Measurements from ENCODE around the gene HEG1. TPM values are rescaled to one million over a fixed set of nuclear protein-coding genes. Genes with fewer than 3 reads are reported as not detected.
A peak's percentile ranks its signal among the peaks of the same experiment; 100 is the strongest.

HEG1 gene
- total and polyA plus RNA-seq, 2 experiments from 2014 or later = 1.8 to 8.8 TPM

DNA sequence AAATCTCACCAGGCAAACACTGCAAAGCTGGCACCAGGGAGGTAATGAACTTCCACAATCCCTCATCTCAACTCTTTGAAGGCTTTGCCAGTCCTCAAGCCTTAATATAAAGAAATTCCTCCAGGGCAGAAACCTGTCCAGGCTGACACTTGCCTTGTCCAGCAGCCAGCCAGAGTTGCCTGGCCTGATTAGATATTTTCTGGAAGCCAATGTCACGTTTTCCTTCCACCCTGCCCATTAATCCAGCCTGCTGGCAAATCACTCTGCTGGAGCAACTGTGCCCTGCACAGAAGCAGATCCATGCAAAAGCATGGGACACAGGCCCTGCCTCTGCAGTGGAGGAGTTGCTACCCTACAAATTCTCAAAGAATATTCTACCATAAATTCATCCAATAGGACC is 56.5 kb downstream of the HEG1 start:
- Histone ChIP-seq H3K4me3 (no peak overlapping the region), H3K79me2 (replicated peaks; ENCODE audit: insufficient read depth) (no peaks in the 10 kb centered on the region), H3K4me2 (no peak overlapping the region), H3K9me2 (ENCODE audit: insufficient read depth) (no peaks in the 10 kb centered on the region), H3F3A (replicated peaks; ENCODE audit: low read depth) (no peaks in the 10 kb centered on the region), H3K27me3 (ENCODE audit: insufficient read depth) (no peaks in the 10 kb centered on the region), H3K4me1 (ENCODE audit: insufficient read depth) (peaks cover 7% of the 10 kb centered on the region), H4K20me1 (replicated peaks; ENCODE audit: insufficient read depth) (no peaks in the 10 kb centered on the region), H3K27ac (ENCODE audit: low read depth) (no peak overlapping the region), H2AFZ (no peak overlapping the region), H3K36me3 (ENCODE audit: insufficient read depth) (no peaks in the 10 kb centered on the region)
- no peak for ATAC-seq
- DNase-seq (ENCODE audit: low spot score) = no peak
- no peak overlapping the region for H3K4me3 Mint-ChIP-seq
- H3K36me3 Mint-ChIP-seq (ENCODE audit: low read depth) = peaks cover 3% of the 10 kb centered on the region; the same call in 2 of the 3 replicates
- no peak for TF ChIP-seq POLR2AphosphoS5 (IDR thresholded peaks at IDR 0.05; ENCODE audit: low read depth)
- TF ChIP-seq EZH2phosphoT487 (IDR thresholded peaks at IDR 0.05; ENCODE audit: unreplicated experiment) = no peak
- TF ChIP-seq NANOG (IDR thresholded peaks at IDR 0.05; ENCODE audit: borderline replicate concordance) = no peak
- TF ChIP-seq, protein P1, sequence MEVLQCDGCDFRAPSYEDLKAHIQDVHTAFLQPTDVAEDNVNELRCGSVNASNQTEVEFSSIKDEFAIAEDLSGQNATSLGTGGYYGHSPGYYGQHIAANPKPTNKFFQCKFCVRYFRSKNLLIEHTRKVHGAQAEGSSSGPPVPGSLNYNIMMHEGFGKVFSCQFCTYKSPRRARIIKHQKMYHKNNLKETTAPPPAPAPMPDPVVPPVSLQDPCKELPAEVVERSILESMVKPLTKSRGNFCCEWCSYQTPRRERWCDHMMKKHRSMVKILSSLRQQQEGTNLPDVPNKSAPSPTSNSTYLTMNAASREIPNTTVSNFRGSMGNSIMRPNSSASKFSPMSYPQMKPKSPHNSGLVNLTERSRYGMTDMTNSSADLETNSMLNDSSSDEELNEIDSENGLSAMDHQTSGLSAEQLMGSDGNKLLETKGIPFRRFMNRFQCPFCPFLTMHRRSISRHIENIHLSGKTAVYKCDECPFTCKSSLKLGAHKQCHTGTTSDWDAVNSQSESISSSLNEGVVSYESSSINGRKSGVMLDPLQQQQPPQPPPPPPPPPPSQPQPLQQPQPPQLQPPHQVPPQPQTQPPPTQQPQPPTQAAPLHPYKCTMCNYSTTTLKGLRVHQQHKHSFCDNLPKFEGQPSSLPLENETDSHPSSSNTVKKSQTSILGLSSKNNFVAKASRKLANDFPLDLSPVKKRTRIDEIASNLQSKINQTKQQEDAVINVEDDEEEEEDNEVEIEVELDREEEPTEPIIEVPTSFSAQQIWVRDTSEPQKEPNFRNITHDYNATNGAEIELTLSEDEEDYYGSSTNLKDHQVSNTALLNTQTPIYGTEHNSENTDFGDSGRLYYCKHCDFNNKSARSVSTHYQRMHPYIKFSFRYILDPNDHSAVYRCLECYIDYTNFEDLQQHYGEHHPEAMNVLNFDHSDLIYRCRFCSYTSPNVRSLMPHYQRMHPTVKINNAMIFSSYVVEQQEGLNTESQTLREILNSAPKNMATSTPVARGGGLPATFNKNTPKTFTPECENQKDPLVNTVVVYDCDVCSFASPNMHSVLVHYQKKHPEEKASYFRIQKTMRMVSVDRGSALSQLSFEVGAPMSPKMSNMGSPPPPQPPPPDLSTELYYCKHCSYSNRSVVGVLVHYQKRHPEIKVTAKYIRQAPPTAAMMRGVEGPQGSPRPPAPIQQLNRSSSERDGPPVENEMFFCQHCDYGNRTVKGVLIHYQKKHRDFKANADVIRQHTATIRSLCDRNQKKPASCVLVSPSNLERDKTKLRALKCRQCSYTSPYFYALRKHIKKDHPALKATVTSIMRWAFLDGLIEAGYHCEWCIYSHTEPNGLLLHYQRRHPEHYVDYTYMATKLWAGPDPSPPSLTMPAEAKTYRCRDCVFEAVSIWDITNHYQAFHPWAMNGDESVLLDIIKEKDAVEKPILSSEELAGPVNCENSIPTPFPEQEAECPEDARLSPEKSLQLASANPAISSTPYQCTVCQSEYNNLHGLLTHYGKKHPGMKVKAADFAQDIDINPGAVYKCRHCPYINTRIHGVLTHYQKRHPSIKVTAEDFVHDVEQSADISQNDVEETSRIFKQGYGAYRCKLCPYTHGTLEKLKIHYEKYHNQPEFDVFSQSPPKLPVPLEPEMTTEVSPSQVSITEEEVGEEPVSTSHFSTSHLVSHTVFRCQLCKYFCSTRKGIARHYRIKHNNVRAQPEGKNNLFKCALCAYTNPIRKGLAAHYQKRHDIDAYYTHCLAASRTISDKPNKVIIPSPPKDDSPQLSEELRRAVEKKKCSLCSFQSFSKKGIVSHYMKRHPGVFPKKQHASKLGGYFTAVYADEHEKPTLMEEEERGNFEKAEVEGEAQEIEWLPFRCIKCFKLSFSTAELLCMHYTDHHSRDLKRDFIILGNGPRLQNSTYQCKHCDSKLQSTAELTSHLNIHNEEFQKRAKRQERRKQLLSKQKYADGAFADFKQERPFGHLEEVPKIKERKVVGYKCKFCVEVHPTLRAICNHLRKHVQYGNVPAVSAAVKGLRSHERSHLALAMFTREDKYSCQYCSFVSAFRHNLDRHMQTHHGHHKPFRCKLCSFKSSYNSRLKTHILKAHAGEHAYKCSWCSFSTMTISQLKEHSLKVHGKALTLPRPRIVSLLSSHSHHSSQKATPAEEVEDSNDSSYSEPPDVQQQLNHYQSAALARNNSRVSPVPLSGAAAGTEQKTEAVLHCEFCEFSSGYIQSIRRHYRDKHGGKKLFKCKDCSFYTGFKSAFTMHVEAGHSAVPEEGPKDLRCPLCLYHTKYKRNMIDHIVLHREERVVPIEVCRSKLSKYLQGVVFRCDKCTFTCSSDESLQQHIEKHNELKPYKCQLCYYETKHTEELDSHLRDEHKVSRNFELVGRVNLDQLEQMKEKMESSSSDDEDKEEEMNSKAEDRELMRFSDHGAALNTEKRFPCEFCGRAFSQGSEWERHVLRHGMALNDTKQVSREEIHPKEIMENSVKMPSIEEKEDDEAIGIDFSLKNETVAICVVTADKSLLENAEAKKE (CRISPR knock-in tag; IDR thresholded peaks at IDR 0.05) = no peak
- no peak for TF ChIP-seq CREB1 (CRISPR knock-in tag; IDR thresholded peaks at IDR 0.05; ENCODE audit: low read depth)
- TF ChIP-seq, protein P2, sequence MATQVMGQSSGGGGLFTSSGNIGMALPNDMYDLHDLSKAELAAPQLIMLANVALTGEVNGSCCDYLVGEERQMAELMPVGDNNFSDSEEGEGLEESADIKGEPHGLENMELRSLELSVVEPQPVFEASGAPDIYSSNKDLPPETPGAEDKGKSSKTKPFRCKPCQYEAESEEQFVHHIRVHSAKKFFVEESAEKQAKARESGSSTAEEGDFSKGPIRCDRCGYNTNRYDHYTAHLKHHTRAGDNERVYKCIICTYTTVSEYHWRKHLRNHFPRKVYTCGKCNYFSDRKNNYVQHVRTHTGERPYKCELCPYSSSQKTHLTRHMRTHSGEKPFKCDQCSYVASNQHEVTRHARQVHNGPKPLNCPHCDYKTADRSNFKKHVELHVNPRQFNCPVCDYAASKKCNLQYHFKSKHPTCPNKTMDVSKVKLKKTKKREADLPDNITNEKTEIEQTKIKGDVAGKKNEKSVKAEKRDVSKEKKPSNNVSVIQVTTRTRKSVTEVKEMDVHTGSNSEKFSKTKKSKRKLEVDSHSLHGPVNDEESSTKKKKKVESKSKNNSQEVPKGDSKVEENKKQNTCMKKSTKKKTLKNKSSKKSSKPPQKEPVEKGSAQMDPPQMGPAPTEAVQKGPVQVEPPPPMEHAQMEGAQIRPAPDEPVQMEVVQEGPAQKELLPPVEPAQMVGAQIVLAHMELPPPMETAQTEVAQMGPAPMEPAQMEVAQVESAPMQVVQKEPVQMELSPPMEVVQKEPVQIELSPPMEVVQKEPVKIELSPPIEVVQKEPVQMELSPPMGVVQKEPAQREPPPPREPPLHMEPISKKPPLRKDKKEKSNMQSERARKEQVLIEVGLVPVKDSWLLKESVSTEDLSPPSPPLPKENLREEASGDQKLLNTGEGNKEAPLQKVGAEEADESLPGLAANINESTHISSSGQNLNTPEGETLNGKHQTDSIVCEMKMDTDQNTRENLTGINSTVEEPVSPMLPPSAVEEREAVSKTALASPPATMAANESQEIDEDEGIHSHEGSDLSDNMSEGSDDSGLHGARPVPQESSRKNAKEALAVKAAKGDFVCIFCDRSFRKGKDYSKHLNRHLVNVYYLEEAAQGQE (IDR thresholded peaks at IDR 0.05; ENCODE audit: unreplicated experiment) = no peak
- no peak for TF ChIP-seq STAT1 (IDR thresholded peaks at IDR 0.05; ENCODE audit: unreplicated experiment)
- TF ChIP-seq, protein P3, sequence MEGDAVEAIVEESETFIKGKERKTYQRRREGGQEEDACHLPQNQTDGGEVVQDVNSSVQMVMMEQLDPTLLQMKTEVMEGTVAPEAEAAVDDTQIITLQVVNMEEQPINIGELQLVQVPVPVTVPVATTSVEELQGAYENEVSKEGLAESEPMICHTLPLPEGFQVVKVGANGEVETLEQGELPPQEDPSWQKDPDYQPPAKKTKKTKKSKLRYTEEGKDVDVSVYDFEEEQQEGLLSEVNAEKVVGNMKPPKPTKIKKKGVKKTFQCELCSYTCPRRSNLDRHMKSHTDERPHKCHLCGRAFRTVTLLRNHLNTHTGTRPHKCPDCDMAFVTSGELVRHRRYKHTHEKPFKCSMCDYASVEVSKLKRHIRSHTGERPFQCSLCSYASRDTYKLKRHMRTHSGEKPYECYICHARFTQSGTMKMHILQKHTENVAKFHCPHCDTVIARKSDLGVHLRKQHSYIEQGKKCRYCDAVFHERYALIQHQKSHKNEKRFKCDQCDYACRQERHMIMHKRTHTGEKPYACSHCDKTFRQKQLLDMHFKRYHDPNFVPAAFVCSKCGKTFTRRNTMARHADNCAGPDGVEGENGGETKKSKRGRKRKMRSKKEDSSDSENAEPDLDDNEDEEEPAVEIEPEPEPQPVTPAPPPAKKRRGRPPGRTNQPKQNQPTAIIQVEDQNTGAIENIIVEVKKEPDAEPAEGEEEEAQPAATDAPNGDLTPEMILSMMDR (conservative IDR thresholded peaks at IDR 0.05; ENCODE audit: low read depth in 2 of 2) = no peak
- TF ChIP-seq EZH2 (IDR thresholded peaks at IDR 0.05; ENCODE audit: low read depth, unreplicated experiment) = no peak
- TF ChIP-seq, protein P4, sequence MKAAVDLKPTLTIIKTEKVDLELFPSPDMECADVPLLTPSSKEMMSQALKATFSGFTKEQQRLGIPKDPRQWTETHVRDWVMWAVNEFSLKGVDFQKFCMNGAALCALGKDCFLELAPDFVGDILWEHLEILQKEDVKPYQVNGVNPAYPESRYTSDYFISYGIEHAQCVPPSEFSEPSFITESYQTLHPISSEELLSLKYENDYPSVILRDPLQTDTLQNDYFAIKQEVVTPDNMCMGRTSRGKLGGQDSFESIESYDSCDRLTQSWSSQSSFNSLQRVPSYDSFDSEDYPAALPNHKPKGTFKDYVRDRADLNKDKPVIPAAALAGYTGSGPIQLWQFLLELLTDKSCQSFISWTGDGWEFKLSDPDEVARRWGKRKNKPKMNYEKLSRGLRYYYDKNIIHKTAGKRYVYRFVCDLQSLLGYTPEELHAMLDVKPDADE (IDR thresholded peaks at IDR 0.05) = no peak
- peak overlapping the region; percentile 70; the same call in 1 of the 2 replicates for H3K27ac Mint-ChIP-seq
- H3K9me3 Mint-ChIP-seq = no peaks in the 10 kb centered on the region
- H3K4me1 Mint-ChIP-seq = peaks cover 21% of the 10 kb centered on the region
- H3K27me3 Mint-ChIP-seq (ENCODE audit: insufficient read depth, low read depth, poor library complexity) = peaks cover 9% of the 10 kb centered on the region
